ENCODE data around the gene EDRF1. TPM values are rescaled to one million over a fixed set of nuclear protein-coding genes. Genes with fewer than 3 reads are reported as not detected.

Gene EDRF1
- total and polyA plus RNA-seq, 10 of the 15 experiments (the other 5 are each of a cell fraction or from before 2014, with no cell fraction given) = 16.8 to 99.7 (median 42.9) TPM

GRCh38 chr10:125720002-125720382, 483 bp downstream of the EDRF1 start:
- POLR2A ChIA-PET = interaction anchor here (1.0 kb wide), 1 partner anchor 103 kb away, joined by 6 read pairs; the partner anchor contains the start of genes BCCIP and UROS
- H3K27ac ChIP-seq (ENCODE audit: control insufficient read depth, insufficient read depth) = peak overlapping the region; percentile 92
- SMC1A ChIA-PET (ENCODE audit: uncharacterized antibody, unreplicated experiment) = no interaction called here
- H2AFZ ChIP-seq (ENCODE audit: control insufficient read depth, low read depth, low read length) = peak overlapping the region; percentile 82
- H3K27me3 ChIP-seq (replicated peaks in 1 of 2; ENCODE audit: control insufficient read depth in 2 of 2, insufficient read depth in 2 of 2, low read length in 1 of 2) = no peaks in the 10 kb centered on the region
- TF ChIP-seq BMI1 (IDR thresholded peaks at IDR 0.05; ENCODE audit: borderline replicate concordance) = no peak
- TF ChIP-seq MTA3 (IDR thresholded peaks at IDR 0.05; ENCODE audit: borderline replicate concordance, low read length) = no peak; the same call in 1 of the 2 replicates
- no peak for TF ChIP-seq NR2F1 (conservative IDR thresholded peaks at IDR 0.05)
- TF ChIP-seq MEF2A (IDR thresholded peaks at IDR 0.05; ENCODE audit: insufficient read depth, low read depth, low read length) = no peak
- no peak for TF ChIP-seq SKIL (IDR thresholded peaks at IDR 0.05; ENCODE audit: low read depth, poor library complexity, severe bottlenecking)
- CTCF ChIA-PET = interaction anchor here (1.0 kb wide), 1 partner anchor 9 kb away, joined by 3 read pairs; no protein-coding TSS in a partner anchor
- ATAC-seq (peak; percentile 0; the same call in 2 of the 3 replicates), DNase-seq (ENCODE audit: low read depth, low spot score) (no peak), FAIRE-seq (no peak)
- intact Hi-C loops (cut with micrococcal nuclease; ENCODE audit: unreplicated experiment) = loop anchor here (1.0 kb wide), 1 partner anchor 103 kb away; the partner anchor contains the start of genes BCCIP and UROS
- no peaks in the 10 kb centered on the region for H3K9me3 ChIP-seq (replicated peaks; ENCODE audit: control insufficient read depth, insufficient read depth, low read length)
- BruUV-seq (replicated peaks) = TSS peak; percentile 61
- RAD21 ChIA-PET (ENCODE audit: unreplicated experiment) = interaction anchor here (1.0 kb wide), 3 partner anchors 12 to 971 kb away, joined by 3 to 7 read pairs (median 4); no protein-coding TSS in a partner anchor
- WGBS (ENCODE audit: insufficient coverage, insufficient replicate concordance, low lambda C conversion rate, missing lambda C conversion rate) = under 1% methylated on average over 15 of the region's 15 CpGs
- H3K79me2 ChIP-seq (ENCODE audit: control insufficient read depth, insufficient read depth, low read length) = peaks cover 32% of the 10 kb centered on the region
- H3K4me2 ChIP-seq (ENCODE audit: control insufficient read depth, insufficient read depth) = peak overlapping the region; percentile 53; the same call in 1 of the 2 replicates
- H3K36me3 ChIP-seq (ENCODE audit: control insufficient read depth in 2 of 2, insufficient read depth in 2 of 2, low read length in 1 of 2) = peaks cover 0 to 6% of the 10 kb centered on the region in 2 experiments; a peak in 2 of 4 replicates
- no peaks in the 10 kb centered on the region for H4K20me1 ChIP-seq (ENCODE audit: control insufficient read depth, insufficient read depth)
- in situ Hi-C loops (cut with MboI) = no loop called here
- peak overlapping the region; percentile 96 for H3K9ac ChIP-seq (ENCODE audit: control insufficient read depth, insufficient read depth, low read length)
- peak overlapping the region; percentile 85 for H3K4me3 ChIP-seq
- peaks cover 3% of the 10 kb centered on the region; the same call in 1 of the 2 replicates for H3K4me1 ChIP-seq (ENCODE audit: control insufficient read depth, insufficient read depth, low read length)

All from GM12878 (cell line).